ENCODE results near the gene OSBP.

The OSBP gene

DNA sequence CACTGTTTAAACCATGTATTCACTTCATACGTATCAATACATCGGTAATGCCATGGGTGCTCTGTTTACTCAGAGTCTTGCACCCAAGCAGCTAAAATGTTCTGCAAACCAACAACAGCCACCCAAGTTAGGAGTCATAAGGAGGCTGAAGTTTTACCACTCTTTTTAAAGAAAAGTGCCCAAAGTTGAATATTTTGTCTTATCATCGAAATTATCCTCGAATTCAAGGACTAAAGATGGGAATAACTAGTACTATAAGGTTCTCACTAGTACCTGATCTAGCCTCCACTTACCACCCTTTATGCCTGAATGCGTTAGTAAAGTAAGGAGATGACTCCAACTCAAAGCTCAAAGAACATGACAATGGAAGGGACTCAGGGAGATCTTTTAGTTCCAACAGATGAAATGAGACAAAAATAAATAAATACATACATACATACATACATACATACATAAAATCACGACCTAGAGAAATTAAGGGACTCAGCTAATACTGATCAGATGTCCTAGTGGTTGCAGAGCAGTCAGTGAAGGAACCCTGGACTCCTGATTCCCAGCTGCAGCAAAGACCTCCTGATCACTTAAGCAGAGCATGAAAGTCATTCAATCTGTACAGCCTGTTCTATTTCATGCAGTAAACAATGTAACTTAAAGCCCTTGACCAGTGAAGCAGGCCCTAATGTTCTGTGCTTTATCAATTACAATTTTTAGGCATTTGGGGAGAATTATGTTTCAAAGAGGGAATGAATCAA is 7.7 kb downstream of the OSBP start:
- no peak for TF ChIP-seq CTCF (IDR thresholded peaks at IDR 0.05; ENCODE audit: extremely low read depth, insufficient read depth, missing control alignments)
- in situ Hi-C loops (cut with MboI; ENCODE audit: low pct_unique_long_range_greater_than_20kb, low sequenced_read_pairs, unreplicated experiment) = no loop called here
- no peak for DNase-seq (ENCODE audit: low spot score)

GRCh38 chr11:59602432-59602831 is 13.1 kb downstream of the OSBP start:
- TF ChIP-seq CTCF (IDR thresholded peaks at IDR 0.05; ENCODE audit: extremely low read depth, insufficient read depth, missing control alignments) = no peak
- in situ Hi-C loops (cut with MboI; ENCODE audit: low pct_unique_long_range_greater_than_20kb, low sequenced_read_pairs, unreplicated experiment) = no loop called here
- no peak for DNase-seq (ENCODE audit: low spot score)

GRCh38 chr11:59601788-59602187 is 13.8 kb downstream of the OSBP start:
- no peak for DNase-seq (ENCODE audit: low spot score)
- in situ Hi-C loops (cut with MboI; ENCODE audit: low pct_unique_long_range_greater_than_20kb, low sequenced_read_pairs, unreplicated experiment) = no loop called here
- TF ChIP-seq CTCF (IDR thresholded peaks at IDR 0.05; ENCODE audit: extremely low read depth, insufficient read depth, missing control alignments) = no peak

- no peak for DNase-seq (ENCODE audit: low spot score)
- TF ChIP-seq CTCF (IDR thresholded peaks at IDR 0.05; ENCODE audit: extremely low read depth, insufficient read depth, missing control alignments) = no peak
- in situ Hi-C loops (cut with MboI; ENCODE audit: low pct_unique_long_range_greater_than_20kb, low sequenced_read_pairs, unreplicated experiment) = no loop called here
Measured at GRCh38 chr11:59600636-59601035, 14.9 kb downstream of the OSBP start.

DNA sequence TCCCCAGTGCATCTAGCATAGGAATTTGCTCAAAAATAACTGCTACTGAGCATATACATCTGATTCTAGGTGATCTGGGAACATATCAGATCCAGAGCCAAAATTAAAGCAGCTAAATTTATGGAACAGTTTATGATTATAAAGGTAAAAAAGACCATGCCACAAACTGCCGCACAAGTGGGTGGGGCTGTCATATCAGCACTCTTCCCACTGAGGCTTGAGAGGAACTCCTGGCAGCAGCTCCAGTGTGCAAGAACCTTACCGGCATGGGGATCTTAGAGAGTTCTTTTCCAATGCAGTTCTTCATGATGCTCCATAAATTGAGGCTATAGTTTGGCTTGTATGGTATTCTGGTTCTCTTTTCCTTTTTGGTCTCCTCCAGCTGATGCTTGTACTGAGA is 15.3 kb downstream of the OSBP start:
- in situ Hi-C loops (cut with MboI; ENCODE audit: low pct_unique_long_range_greater_than_20kb, low sequenced_read_pairs, unreplicated experiment) = no loop called here
- no peak for TF ChIP-seq CTCF (IDR thresholded peaks at IDR 0.05; ENCODE audit: extremely low read depth, insufficient read depth, missing control alignments)
- DNase-seq (ENCODE audit: low spot score) = no peak

DNA sequence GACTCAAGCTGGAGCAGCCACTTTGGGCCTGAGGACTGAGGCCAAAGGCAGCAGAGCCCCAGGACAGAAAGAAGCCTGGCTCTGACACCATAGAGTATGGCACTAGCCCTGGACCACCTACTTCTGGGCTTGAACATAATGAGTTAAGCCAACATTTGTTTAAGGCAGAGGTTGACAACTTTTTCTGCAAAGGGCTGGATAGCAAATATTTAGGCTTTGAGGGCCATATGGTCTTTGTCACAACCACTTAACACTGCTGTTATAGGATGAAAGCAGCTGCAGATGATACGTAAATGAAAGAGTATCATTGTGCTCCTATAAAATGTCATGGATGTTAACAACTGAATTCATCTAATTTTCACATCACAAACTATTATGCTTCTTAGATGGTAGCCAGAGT is 16.6 kb downstream of the OSBP start:
- no peak for DNase-seq (ENCODE audit: low spot score)
- in situ Hi-C loops (cut with MboI; ENCODE audit: low pct_unique_long_range_greater_than_20kb, low sequenced_read_pairs, unreplicated experiment) = no loop called here
- TF ChIP-seq CTCF (IDR thresholded peaks at IDR 0.05; ENCODE audit: extremely low read depth, insufficient read depth, missing control alignments) = no peak
